Measurements from ENCODE around the gene PDS5A.

GRCh38 chr4:39814403-39815185, 163.1 kb downstream of the PDS5A start:
- no peak for TF ChIP-seq POLR2A (IDR thresholded peaks at IDR 0.05; ENCODE audit: extremely low read depth, insufficient read length)
- TF ChIP-seq, protein P1, sequence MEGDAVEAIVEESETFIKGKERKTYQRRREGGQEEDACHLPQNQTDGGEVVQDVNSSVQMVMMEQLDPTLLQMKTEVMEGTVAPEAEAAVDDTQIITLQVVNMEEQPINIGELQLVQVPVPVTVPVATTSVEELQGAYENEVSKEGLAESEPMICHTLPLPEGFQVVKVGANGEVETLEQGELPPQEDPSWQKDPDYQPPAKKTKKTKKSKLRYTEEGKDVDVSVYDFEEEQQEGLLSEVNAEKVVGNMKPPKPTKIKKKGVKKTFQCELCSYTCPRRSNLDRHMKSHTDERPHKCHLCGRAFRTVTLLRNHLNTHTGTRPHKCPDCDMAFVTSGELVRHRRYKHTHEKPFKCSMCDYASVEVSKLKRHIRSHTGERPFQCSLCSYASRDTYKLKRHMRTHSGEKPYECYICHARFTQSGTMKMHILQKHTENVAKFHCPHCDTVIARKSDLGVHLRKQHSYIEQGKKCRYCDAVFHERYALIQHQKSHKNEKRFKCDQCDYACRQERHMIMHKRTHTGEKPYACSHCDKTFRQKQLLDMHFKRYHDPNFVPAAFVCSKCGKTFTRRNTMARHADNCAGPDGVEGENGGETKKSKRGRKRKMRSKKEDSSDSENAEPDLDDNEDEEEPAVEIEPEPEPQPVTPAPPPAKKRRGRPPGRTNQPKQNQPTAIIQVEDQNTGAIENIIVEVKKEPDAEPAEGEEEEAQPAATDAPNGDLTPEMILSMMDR (IDR thresholded peaks at IDR 0.05; ENCODE audit: low read depth, low read length): no peak
